Neuronal stem cell (in vitro differentiated cells): ENCODE data around the gene MKNK1.
A peak's percentile ranks its signal among the peaks of the same experiment; 100 is the strongest.

Source experiments
- DNase-seq: peaks from one replicate; pipeline ENCODE4 v3.0.0-alpha.2; 2013; ENCODE audit warnings: low spot score
- H2AFZ ChIP-seq: one replicate; pipeline ENCODE4 v1.6.1; 2013; ENCODE audit warnings: mild to moderate bottlenecking, low read length, inconsistent platforms
- H2AK5ac ChIP-seq: 2 replicates; pipeline ENCODE4 v1.6.1; 2013; ENCODE audit warnings: low read depth, mild to moderate bottlenecking, inconsistent platforms, low read length, moderate library complexity, mixed read lengths
- H2BK120ac ChIP-seq: 2 replicates; pipeline ENCODE4 v1.6.1; 2013; ENCODE audit warnings: low read depth, mild to moderate bottlenecking, inconsistent platforms, low read length, moderate library complexity, mixed read lengths
- H2BK12ac ChIP-seq: one replicate; pipeline ENCODE4 v1.6.1; 2013; ENCODE audit warnings: low read length, inconsistent platforms
- H2BK15ac ChIP-seq: 2 replicates; pipeline ENCODE4 v1.6.1; 2013; ENCODE audit warnings: mild to moderate bottlenecking, low read length, inconsistent platforms, mixed read lengths
- H2BK5ac ChIP-seq: one replicate; pipeline ENCODE4 v1.6.1; 2013; ENCODE audit warnings: inconsistent platforms, mild to moderate bottlenecking, low read length, moderate library complexity
- H3K14ac ChIP-seq: one replicate; pipeline ENCODE4 v1.6.1; 2013; ENCODE audit warnings: low read length, inconsistent platforms
- H3K18ac ChIP-seq: 2 replicates; pipeline ENCODE4 v1.6.1; 2013; ENCODE audit warnings: low read length, inconsistent platforms
- H3K23ac ChIP-seq: 2 replicates; pipeline ENCODE4 v1.6.1; 2013; ENCODE audit warnings: low read depth, mild to moderate bottlenecking, mixed read lengths, low read length, inconsistent platforms; ENCODE audit not compliant: poor library complexity
- H3K27ac ChIP-seq: replicated peaks from 3 replicates; pipeline ENCODE4 v1.5.1; 2013; ENCODE audit warnings: low read length, inconsistent platforms
- H3K27me3 ChIP-seq, 3 experiments: 2 replicates each; pipeline ENCODE4 v1.6.1; 2013; ENCODE audit warnings: low read length in 3 of 3, mild to moderate bottlenecking in 2 of 3, inconsistent platforms in 1 of 3, low read depth in 1 of 3, mixed read lengths in 1 of 3, moderate library complexity in 1 of 3; ENCODE audit not compliant: control insufficient read depth in 3 of 3, insufficient read depth in 3 of 3
- H3K36me3 ChIP-seq, 2 donors: replicated peaks in 1 of 2; 2 replicates each; pipeline ENCODE4 v1.6.1; 2013; ENCODE audit warnings: low read length in 2 of 2; ENCODE audit not compliant: control insufficient read depth in 2 of 2, insufficient read depth in 2 of 2
- H3K4ac ChIP-seq: 2 replicates; pipeline ENCODE4 v1.6.1; 2013; ENCODE audit warnings: inconsistent platforms, mild to moderate bottlenecking, low read length, moderate library complexity
- H3K4me1 ChIP-seq, 2 donors: 1 replicate in 1 of 2; 2 replicates in 1 of 2; pipeline ENCODE4 v1.6.1; 2013; ENCODE audit warnings: low read length in 2 of 2, low read depth in 1 of 2; ENCODE audit not compliant: control insufficient read depth in 2 of 2, insufficient read depth in 1 of 2
- H3K4me2 ChIP-seq: one replicate; pipeline ENCODE4 v1.6.1; 2013; ENCODE audit warnings: mild to moderate bottlenecking, low read length, inconsistent platforms; ENCODE audit not compliant: insufficient read depth, poor library complexity, severe bottlenecking
- H3K4me3 ChIP-seq, 2 donors: 2 replicates each; pipeline ENCODE4 v1.5.1; 2013; ENCODE audit warnings: low read length in 2 of 2, mild to moderate bottlenecking in 2 of 2, inconsistent platforms in 1 of 2, moderate library complexity in 1 of 2
- H3K79me1 ChIP-seq: one replicate; pipeline ENCODE4 v1.6.1; 2013; ENCODE audit warnings: low read depth, mild to moderate bottlenecking, inconsistent platforms, low read length, moderate library complexity
- H3K9ac ChIP-seq: one replicate; pipeline ENCODE4 v1.6.1; 2013; ENCODE audit warnings: mild to moderate bottlenecking, low read depth, low read length, inconsistent platforms; ENCODE audit not compliant: poor library complexity
- H3K9me3 ChIP-seq, 2 donors: replicated peaks in 1 of 2; 2 replicates each; pipeline versions ENCODE3 to v1.6.1; 2013; ENCODE audit warnings: low read length in 2 of 2, mild to moderate bottlenecking in 2 of 2, inconsistent platforms in 1 of 2, low read depth in 1 of 2, mixed read lengths in 1 of 2, moderate library complexity in 1 of 2; ENCODE audit not compliant: control insufficient read depth in 2 of 2, insufficient read depth in 1 of 2
- H4K8ac ChIP-seq: one replicate; pipeline ENCODE4 v1.6.1; 2013; ENCODE audit warnings: low read depth, mild to moderate bottlenecking, inconsistent platforms, low read length, moderate library complexity
- H4K91ac ChIP-seq: one replicate; pipeline ENCODE4 v1.6.1; 2013; ENCODE audit warnings: low read length, low read depth, mild to moderate bottlenecking, inconsistent platforms; ENCODE audit not compliant: poor library complexity
- WGBS, 2 donors: extraction: QIAGEN DNeasy Blood & Tissue Kit; methylation state at CpG; one replicate each; pipeline ENCODE4 v1.1.7; 2013; ENCODE audit warnings: missing lambda C conversion rate in 2 of 2, mixed read lengths in 1 of 2; ENCODE audit not compliant: insufficient read length in 2 of 2, insufficient replicate concordance in 1 of 2; ENCODE audit errors: extremely low coverage in 2 of 2; 5-methylcytosine and 5-hydroxymethylcytosine counted together

Gene MKNK1

GRCh38 chr1:46525253-46525983 is 78.7 kb downstream of the MKNK1 start:
- peak overlapping the region; percentile 53 for H2AK5ac ChIP-seq
- peaks cover 2 to 36% of the 10 kb centered on the region in 2 donors for H3K4me1 ChIP-seq
- no peaks in the 10 kb centered on the region for H3K9me3 ChIP-seq
- no peak overlapping the region for H4K8ac ChIP-seq
- peak overlapping the region; percentile 20 for H2BK15ac ChIP-seq
- H3K36me3 ChIP-seq, result no peaks in the 10 kb centered on the region
- H3K79me1 ChIP-seq, result no peaks in the 10 kb centered on the region
- no peak overlapping the region for H4K91ac ChIP-seq
- peak overlapping the region; percentile 33 for H3K14ac ChIP-seq
- H3K27me3 ChIP-seq, result peaks cover 4 to 96% (median 64%) of the 10 kb centered on the region in 3 experiments
- no peak overlapping the region for H3K27ac ChIP-seq
- WGBS, 2 donors, result no CpG with 5 or more reads among the region's 13 CpGs
- H3K23ac ChIP-seq, result no peak overlapping the region
- no peak overlapping the region for H3K4me3 ChIP-seq
- no peak for DNase-seq
- no peak overlapping the region for H2BK12ac ChIP-seq
- H2BK5ac ChIP-seq, result no peak overlapping the region
- no peak overlapping the region for H3K9ac ChIP-seq
- no peak overlapping the region for H3K4me2 ChIP-seq
- no peak overlapping the region for H2AFZ ChIP-seq
- H3K4ac ChIP-seq, result no peak overlapping the region
- no peak overlapping the region for H2BK120ac ChIP-seq
- peak overlapping the region; percentile 71 for H3K18ac ChIP-seq

- H2BK15ac ChIP-seq, result peak overlapping the region; percentile 19
- peaks cover 4 to 96% (median 62%) of the 10 kb centered on the region in 3 experiments for H3K27me3 ChIP-seq
- no peak overlapping the region for H3K23ac ChIP-seq
- H3K27ac ChIP-seq, result no peak overlapping the region
- WGBS, 2 donors, result no CpG with 5 or more reads among the region's 5 CpGs
- H2AFZ ChIP-seq, result no peak overlapping the region
- no peak for DNase-seq
- H3K36me3 ChIP-seq, result no peaks in the 10 kb centered on the region
- H4K91ac ChIP-seq, result no peak overlapping the region
- no peaks in the 10 kb centered on the region for H3K79me1 ChIP-seq
- H4K8ac ChIP-seq, result no peak overlapping the region
- no peak overlapping the region for H2BK120ac ChIP-seq
- H3K4me2 ChIP-seq, result no peak overlapping the region
- peaks cover 7 to 39% of the 10 kb centered on the region in 2 donors for H3K4me1 ChIP-seq
- H3K4me3 ChIP-seq, result no peak overlapping the region
- H3K14ac ChIP-seq, result no peak overlapping the region
- no peak overlapping the region for H3K18ac ChIP-seq
- peak overlapping the region; percentile 53 for H2AK5ac ChIP-seq
- no peak overlapping the region for H3K4ac ChIP-seq
- no peak overlapping the region for H3K9ac ChIP-seq
- H2BK12ac ChIP-seq, result no peak overlapping the region
- H3K9me3 ChIP-seq, result no peaks in the 10 kb centered on the region
- H2BK5ac ChIP-seq, result no peak overlapping the region
Measured at GRCh38 chr1:46524843-46525242, 79.2 kb downstream of the MKNK1 start.

GRCh38 chr1:46523496-46524353 is 80.3 kb downstream of the MKNK1 start:
- Histone ChIP-seq H3K4me2 (no peak overlapping the region), H3K36me3 (no peaks in the 10 kb centered on the region), H3K4me3 (no peak overlapping the region), H2AFZ (no peak overlapping the region), H4K91ac (no peak overlapping the region), H2BK12ac (no peak overlapping the region), H3K27ac (no peak overlapping the region), H4K8ac (no peak overlapping the region), H2BK5ac (peak overlapping the region; percentile 4), H2BK15ac (no peak overlapping the region), H3K18ac (peak overlapping the region; percentile 30), H2BK120ac (no peak overlapping the region), H3K23ac (no peak overlapping the region), H3K9ac (no peak overlapping the region), H3K14ac (no peak overlapping the region), H3K27me3 (peaks cover 4 to 93% (median 56%) of the 10 kb centered on the region in 3 experiments), H3K4me1 (peaks cover 8 to 46% of the 10 kb centered on the region in 2 donors), H3K9me3 (no peaks in the 10 kb centered on the region), H3K79me1 (no peaks in the 10 kb centered on the region), H3K4ac (no peak overlapping the region), H2AK5ac (peak overlapping the region; percentile 33)
- WGBS, 2 donors, result no CpG with 5 or more reads among the region's 11 CpGs
- no peak for DNase-seq

GRCh38 chr1:46522969-46523320 is 81.1 kb downstream of the MKNK1 start:
- H3K27me3 ChIP-seq, result peaks cover 4 to 91% (median 52%) of the 10 kb centered on the region in 3 experiments
- H3K4me2 ChIP-seq, result no peak overlapping the region
- no CpG with 5 or more reads among the region's 13 CpGs for WGBS, 2 donors
- peak overlapping the region; percentile 4 for H3K4ac ChIP-seq
- H3K18ac ChIP-seq, result peak overlapping the region; percentile 44
- H2AFZ ChIP-seq, result no peak overlapping the region
- H3K9ac ChIP-seq, result peak overlapping the region; percentile 17
- H2BK5ac ChIP-seq, result peak overlapping the region; percentile 44
- no peak overlapping the region for H4K8ac ChIP-seq
- peaks cover 8 to 51% of the 10 kb centered on the region in 2 donors for H3K4me1 ChIP-seq
- H3K79me1 ChIP-seq, result no peaks in the 10 kb centered on the region
- peak overlapping the region; percentile 61 for H2BK15ac ChIP-seq
- DNase-seq, result no peak
- H2AK5ac ChIP-seq, result peak overlapping the region; percentile 41
- no peak overlapping the region for H2BK120ac ChIP-seq
- H3K14ac ChIP-seq, result no peak overlapping the region
- H3K27ac ChIP-seq, result no peak overlapping the region
- peak overlapping the region; percentile 78 for H3K23ac ChIP-seq
- no peaks in the 10 kb centered on the region for H3K36me3 ChIP-seq
- H4K91ac ChIP-seq, result no peak overlapping the region
- H3K9me3 ChIP-seq, result no peaks in the 10 kb centered on the region
- H2BK12ac ChIP-seq, result no peak overlapping the region
- no peak overlapping the region for H3K4me3 ChIP-seq
